GM19372 (cell line): Measurements from ENCODE around the gene PPP2R2D.

Experiments used
- ATAC-seq: cut with Tn5 transposase; IDR thresholded peaks from one replicate; pipeline ENCODE4 v1.9.1; 2021; ENCODE audit warnings: mild to moderate bottlenecking, low read depth, moderate library complexity; ENCODE audit not compliant: unreplicated experiment

The PPP2R2D gene

DNA sequence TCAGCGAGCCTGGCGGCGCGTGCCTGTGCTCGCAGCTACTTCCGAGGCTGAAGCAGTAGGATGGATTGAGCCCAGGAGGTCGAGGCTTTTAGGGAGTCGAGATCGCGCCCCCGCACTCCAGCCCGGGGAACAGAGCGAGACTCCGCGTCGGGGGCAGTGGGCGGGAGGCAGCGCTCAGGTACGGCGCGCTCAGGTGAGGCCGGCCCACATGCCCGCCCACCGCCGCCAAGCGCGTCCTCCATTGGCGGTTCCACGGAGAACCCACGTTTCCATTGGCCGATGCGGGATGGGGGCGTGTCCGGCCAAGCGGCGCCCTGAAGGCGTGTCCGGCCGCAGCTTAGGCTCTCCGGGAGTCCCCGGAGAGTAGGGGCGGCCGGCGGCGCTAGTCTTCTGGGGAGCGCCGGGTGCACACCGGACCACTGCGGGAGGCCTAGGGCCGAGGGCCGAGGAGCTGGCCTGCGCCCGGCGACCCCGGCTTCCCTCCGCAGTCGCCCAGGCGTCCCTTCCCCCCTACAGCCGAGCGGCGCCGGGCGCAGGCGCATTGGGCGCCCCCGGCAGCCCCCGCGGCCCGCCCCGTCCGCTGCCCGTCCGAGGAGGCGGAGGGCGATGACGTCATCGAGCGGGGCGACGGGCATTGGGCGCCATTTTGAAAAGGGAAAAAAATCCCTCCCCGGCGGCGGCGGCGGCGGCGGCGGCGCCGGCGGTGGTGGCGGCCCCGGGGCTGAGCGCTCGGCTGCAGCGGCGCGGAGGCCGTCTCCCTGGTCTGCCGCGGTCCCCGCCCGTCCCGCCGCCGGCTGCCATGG lies at the start of gene PPP2R2D:
Gene PPP2R2D, plus strand, starts transcription at position 659 of the 803 bp plus-strand sequence. Its CDS starts 141 bp downstream, at position 800.
- ATAC-seq = peak; percentile 85

DNA sequence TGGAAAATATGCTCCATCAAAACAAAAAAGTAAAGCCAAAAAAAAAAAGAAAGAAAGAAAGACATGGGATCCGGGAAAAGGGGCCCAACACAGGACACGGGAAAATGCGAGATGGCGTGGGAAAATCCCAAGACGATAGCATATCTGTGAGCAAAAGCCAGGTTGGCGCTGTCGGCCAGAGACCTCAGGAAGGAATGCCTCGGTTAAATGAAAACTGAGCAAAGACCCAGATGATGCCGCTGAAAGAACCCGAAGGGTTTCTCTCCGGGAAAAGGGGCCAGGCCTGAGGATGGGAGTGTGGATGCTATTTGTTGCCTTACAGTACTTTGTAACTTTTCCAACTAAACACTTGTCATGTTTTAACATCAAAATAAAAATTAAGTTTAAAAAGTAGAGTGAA lies 49.5 kb upstream of the PPP2R2D start:
- ATAC-seq = no peak

DNA sequence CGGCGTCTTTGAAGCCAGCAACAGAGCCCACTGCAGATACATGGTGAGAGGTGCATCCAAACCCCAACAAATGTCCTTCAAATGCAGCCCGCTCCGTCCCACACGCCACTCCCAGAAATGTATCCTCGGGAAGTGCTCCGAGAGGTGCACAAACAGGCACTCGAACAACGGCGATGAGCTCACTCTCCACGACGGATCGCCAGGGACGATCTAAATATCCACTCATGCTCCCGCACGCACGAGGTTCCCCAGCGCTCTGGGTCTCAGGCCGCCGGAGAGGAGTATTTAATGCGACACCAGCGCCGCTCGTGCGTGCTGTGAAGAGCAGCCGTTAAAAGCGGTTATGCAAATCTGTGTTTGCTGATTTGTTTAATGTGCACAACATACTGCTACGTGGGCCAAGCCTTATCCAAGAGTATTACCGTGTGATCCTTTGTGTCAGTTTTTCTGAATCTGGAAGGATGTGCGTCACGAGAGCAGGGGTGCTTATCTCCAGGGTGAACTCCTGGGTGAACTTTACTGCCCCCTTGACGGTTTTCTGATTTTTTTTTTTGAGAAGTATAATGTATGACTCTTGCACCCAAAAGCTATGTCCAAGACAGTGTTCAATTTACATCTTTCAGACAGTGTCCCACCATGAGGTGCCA lies 48.5 kb upstream of the PPP2R2D start:
- ATAC-seq = no peak

DNA sequence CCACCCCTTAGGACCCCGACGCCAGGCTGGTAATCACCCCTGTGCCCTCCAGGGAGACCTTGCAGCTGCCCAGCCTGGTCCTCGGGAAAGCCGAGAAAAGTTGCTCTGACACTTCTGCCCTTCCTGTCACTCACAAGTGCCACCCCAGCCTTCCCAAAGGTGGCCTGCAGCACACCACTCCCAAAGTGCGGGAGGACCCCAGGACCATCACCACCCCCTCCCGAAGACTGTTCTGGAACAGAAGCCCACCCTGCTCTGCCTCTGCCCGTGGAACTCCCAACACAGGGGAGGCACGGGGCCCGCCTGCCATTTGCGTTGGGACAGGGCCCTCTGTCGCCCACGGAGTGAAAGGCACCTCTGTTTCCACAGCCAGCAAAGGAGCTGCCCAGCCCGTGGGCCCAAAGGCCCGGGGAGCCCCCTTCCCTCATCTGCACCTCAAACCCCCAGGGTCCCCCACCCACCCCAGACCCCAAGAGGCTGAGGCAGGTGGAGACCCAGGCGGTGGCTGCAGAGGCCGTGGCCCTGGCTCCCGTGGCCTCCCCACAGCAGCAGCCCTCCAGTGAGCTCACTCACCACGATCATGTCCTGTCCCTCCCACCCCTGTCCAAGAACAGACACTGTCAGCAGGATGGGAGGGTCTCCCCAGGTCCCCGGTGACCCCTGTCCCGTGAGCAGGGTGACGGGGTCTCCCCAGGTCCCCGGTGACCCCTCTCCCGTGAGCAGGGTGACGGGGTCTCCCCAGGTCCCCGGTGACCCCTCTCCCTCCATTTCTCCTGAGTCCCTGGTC lies 47.8 kb upstream of the PPP2R2D start:
- no peak for ATAC-seq

DNA sequence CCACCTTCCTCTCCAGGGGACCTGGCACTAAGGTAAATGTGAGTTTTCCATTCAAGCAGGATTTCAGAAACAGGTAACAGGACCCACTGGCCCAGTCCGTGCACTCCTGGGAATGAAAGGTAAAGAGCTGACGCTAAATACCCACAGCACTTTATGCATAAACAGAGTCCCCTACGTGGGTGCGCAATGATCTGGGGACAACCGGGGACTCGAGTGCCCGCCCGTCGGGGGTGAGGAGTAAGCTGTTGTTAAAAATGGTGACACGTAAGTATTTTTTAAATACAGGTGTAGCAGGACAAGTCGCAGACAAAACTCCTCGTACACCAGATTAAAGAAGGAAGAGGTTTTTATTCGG lies 47.2 kb upstream of the PPP2R2D start:
- no peak for ATAC-seq

DNA sequence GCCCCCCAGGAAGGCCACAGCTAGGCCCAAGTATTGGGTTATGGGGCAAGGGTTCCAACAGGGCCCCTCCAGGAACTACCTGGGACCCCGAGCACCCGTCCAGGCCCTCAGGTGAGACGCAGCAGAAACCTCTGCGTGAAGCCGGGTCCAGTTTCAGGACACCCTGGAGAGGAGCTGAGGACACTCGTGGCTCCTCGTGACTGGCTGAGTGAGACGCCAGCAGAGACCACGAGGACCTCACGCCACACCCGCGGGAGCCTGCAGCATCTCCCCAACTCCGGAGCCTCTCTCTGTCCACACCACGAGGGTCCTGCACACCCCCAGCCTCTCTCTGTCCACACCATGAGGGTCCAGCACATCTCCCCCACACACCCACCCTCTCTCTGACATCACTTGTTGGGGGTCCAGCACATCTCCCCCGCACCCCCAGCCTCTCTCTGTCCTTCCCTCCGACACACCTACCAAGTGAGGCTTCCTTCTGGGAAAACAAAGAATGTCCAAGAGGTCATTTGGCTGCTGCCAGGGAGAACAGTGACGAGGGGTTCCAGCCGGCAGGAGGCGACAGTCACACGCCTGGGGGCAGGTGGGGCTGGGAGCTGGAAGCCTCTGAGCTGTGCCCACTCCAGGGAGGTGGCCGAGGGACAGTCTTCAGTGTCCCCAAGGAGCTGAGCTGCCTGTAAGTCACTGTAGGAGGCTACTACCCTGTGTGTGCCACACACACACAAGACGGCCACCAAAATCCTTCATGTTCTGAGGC lies 46.1 kb upstream of the PPP2R2D start:
- ATAC-seq = no peak

DNA sequence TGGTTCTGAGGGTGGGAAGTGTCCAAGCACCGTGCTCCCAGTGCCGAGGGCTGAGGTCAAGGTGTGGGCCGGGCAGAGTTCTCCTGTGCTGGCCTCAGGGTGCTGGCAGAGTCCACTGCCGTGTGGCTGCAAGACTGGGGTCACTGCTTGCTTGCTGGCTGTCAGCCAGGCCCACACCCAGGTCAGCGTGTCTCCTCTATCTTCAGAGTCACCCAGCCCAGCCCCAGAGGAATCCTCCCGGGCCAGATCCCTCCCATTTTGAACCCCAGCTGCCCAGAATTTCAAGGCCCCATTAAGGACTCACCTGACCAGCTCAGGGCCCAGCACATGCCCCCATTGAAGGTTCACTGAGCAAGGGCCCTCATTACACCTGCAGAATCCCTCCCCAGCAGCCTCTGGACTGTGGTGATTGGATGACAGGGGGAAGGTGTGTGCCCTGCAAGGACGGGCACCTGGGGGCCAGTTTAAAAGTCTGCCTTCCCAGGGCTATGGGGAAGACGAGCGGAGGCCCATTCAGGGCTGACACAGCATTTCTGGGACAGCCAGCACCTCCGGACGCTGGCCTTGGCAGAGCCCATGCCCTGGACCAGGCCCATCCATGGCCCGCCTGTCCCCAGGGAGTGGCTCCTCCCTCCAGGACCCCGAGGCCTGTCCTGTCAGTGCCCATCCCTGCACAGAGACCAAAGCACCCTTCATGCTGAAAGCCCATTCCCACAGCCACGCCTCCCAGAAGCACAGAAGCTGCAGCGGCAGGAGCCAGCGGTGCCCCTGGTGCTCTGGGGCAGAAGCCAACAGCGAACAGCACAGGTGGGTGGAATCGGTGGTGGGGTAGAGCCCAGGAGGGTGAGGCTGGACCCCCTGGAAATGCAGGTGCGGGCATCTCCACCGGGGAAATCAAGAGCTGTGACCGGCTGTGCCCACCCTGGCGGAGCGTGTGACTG lies 45.1 kb upstream of the PPP2R2D start:
- no peak for ATAC-seq

DNA sequence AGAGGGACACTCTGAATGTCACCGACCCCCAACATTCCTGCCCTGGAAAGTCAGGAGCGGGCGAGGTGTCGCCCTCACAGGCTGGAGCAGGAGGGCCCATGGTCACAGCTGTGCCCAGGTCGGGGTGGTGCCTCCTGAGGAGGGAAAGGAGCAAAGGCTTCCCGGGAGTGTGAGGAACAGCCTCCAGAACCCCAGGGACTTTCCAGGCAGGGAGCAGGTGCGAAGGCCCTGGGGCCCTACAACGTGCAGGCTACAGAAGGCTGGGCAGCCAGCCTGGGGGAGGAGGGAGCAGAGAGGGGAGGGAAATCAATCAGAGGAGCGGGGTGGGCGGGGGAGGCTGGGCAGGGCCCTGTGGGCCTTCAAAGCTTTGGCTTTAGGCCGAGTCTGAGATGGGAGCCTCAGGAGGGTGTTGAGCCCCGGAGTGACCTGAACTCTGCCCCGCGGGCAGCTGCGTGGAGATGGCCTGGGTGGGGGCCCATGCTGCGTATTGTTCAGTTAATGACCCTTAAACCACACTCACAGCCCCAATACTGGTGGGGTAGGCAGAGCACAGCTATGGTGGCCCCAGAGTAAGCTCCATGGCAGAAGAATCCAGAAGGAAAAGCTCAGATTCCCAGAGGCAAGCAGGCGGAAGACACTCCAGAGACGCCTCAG lies 44.2 kb upstream of the PPP2R2D start:
- ATAC-seq = no peak

DNA sequence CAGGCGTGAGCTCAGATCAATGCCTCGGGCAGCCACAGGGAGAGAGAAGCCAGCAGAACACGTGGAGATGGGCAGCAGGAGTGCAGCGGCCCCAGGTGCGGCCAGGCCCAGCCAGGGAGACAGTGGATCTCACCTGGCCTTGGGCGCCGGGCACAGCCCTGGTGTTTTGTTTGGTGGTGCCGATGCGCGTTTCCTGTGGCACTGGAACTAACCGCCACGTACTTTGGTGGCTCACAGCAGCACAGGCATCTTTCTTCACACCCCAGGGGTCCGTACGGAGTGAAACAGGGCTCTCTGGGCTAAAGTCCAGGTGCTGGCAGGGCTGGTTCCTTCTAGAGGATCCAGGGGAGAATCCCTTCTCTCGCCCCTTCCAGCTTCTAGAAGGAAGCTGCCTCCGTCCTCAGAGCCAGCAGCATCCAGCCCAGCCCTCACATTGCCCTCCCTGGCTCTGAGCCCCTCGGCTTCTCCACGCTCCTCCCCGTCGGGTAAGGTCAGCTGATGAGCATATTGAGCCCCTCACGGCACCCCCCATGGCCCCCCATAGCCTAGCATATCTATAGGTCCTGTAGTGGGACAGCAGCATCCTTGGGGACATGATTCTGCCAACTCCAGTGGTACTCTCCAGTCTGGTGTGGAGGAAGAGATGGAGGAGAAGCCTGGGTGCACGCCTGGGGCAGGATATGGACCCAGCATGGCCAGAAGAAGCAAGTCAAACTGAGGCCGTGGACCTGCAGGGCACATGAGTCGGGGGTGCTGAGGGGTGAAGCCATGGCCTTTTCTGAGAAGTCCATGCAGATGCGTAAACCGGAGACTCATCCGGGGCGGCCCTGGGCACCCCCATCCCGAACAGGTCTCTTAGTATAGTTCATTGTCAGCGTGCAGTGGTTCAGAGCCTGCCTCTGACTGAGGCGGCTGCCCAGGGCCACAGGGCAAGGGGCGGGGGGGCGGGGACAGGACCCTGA lies 43.4 kb upstream of the PPP2R2D start:
- ATAC-seq = no peak

DNA sequence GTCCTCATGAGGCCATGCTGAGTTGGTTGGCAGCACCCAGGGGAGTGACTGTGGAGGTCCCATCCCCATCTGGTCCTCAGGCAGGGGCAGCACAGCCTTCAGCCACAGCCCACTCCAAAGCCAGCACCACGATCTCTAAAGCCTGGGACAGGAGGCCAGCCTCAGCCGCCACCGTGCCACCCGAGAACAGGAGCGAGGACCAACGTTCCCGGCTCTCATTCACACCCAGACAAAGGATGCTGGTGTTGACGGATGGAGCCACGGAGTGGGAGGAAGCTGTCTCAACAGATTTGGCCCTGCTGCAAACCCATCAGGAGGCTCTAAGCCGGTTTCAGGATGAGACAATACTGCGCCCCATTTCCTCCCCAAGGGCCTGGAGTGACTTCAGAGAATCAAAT lies 42.7 kb upstream of the PPP2R2D start:
- ATAC-seq = no peak

DNA sequence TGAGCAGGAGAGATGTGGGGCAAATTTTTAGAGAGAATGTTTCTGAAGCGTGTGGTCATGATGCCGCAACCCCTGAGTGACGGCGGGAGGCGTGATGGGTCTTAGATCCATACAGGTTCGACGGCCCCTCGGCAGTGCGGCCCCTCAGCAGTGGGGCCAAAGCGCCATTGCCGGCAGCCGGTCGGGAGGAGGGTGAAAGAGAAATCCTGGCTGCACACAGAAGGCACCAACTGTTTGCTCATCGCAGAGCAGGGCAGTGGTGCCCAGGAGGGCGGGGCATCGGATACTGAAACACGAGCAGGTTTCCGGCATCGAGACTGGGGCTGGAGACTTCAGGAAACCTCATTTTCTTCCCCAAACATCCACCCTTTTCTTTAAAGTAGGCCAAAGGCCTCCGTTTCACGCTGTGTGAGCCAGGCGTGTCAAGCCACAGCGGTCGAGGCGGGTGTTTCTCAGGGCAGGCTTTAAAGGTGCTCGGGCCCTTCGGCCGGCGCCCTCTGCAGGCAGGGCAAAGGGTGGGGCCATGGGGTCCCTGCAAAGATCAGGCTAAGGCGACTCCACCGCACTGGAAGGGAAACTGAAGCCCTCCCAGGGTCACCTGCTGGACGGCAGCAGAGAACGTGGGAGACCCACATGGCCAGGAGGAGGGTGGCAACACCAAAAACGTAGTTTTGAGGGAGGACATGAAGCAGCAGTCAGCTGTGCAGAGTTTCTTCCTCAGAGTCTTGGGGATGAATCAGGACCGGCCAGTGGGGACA lies 42.0 kb upstream of the PPP2R2D start:
- no peak for ATAC-seq

DNA sequence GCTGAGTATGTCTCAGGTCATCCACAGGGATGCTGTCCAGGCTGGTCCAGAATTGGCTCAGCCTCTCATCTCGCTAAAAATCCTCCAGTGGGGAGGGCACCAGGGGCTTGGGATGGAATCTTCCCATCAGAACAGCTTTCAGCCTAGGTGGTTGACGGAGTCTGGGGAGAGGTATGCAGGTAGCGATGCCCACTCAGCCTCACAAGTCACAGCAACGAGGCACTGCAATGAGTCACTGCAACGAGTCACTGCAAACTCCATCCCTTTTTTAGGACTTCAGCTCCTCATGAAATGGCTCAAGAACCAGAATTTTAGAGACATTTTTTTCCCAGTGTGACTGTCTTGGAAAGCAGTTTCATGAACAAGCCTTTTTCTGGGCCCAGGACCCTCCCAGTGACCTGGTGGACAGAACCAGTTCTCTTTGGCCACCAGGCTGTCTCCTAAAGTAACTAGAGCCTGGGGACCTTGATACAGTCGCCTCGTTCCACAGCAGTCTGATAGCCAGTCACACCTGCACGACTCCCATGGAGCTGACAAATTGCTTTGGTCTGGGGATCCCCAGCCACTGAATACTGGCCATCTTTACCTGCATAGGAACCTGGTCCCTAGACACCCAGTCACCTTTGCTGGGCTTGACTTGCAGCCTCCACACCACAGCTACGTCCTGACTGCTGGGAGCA lies 41.3 kb upstream of the PPP2R2D start:
- ATAC-seq = no peak

DNA sequence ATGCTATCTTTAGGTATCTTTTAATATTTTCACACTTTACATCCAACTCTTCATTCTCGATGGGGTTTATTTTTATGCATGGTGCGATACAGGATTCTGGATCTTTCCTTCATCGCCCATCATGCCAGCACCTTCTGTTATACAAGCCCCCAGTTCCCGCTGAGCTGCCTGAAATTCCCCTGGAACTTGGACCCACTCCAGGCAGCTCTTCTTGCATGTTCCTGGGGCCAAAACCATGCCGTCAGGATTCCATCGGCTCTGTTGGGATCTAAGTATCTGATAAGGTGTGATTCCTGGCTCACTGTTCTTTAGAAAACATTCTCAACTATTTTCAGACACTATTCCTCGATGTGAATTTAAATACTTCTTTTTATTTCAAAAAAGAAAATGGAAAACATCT lies 40.5 kb upstream of the PPP2R2D start:
- ATAC-seq = no peak

DNA sequence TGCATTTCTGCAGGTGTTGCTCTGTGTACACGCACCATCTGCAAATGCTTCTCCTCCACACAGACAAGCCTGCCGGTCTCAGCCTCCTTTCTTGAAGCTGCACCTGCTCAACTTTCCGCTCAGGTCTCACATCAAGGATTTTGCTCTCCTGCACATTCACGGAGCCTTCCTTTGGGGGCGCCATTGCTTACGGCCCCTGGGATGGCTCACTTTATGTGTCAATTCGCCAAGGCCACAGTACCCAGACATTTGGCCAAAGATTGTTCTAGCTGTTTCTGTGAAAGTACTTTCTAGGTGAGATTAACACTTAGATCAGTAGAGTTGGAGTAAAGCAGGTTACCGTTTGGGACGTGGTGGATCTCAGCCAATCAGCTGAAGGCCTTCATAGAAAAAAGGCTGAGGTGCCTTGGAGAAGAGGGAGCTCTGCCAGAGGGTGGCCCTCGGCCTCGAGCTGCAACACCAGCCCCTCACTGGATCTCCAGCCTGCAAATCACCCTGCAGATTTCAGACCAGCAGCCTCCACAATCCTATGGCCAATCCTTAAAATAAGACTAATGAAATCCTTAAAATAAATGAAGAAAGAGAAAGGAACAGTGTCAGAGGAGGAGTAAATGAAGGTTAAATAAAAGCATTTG lies 39.9 kb upstream of the PPP2R2D start:
- ATAC-seq = no peak

DNA sequence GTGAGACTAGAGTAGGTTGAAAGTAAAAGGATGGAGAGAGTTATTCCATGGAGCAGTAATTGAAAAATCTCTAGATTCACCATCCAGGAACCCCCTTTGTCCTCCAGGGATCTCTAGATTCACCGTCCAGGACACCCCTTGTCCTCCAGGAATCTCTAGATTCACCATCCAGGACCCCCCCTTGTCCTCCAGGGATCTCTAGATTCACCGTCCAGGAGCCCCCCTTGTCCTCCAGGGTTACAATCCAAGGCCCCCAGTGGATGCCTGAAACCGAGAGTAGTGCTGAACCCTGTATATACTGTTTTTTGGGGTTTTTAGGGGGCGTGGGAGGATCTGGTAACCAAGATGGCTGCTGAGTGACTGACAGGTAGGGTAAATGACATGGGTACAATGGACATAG lies 38.3 kb upstream of the PPP2R2D start:
- no peak for ATAC-seq

DNA sequence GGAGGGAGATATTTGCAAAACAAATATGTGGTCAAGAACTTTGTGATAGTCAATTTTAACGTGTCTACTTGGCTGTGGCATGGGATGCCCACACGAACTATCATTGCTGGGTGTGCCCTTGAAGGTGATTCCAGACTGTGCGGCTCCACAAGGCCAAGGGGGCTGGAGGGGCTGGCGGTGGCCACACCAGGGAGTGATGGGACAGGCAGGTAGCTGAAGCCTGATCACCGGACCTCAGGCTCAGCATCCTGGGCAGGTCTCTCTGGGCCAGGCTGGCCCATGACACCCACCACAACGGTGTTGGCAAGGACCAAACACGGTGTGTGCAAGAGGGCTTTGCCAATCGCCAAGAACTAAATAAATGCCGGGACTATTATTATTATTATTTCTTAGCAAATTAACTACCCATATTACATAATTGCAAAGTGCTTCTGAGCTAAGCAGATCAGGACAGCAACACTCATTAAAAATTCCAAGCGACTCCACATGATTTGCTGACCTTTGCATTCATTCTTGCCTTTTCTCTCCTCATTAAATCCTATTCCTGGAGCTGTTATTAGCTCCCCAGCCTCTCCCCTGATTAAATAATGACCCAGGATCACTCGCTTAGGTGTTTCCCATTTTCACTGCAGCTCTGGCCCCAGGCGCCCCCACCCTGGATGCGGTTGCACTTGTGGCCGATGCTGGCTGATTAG lies 35.4 kb upstream of the PPP2R2D start:
- ATAC-seq = no peak
